Neural cell (in vitro differentiated cells): ENCODE data around the gene ANKEF1. TPM values are rescaled to one million over a fixed set of nuclear protein-coding genes. Genes with fewer than 3 reads are reported as not detected.

Source experiments
- H2AFZ ChIP-seq: fragments of 200-600, 300-800 bp; sonication (generic), shearing (Covaris generic); 2 replicates; pipeline ENCODE4 v1.6.0; 2014; ENCODE audit warnings: low read depth, mild to moderate bottlenecking, antibody characterized with exemption, low read length, moderate library complexity
- H3F3A ChIP-seq: fragments of 200-600 bp; shearing (Covaris generic); 2 replicates; pipeline ENCODE4 v1.6.1; 2016; ENCODE audit warnings: mild to moderate bottlenecking, moderate library complexity, mixed read lengths, antibody characterized with exemption, low read length; ENCODE audit not compliant: insufficient read depth, poor library complexity, severe bottlenecking
- H3K27ac ChIP-seq: fragments of 200-600, 300-800 bp; sonication (generic), shearing (Covaris generic); 2 replicates; pipeline ENCODE4 v1.5.1; 2014; ENCODE audit warnings: mild to moderate bottlenecking, low read length, moderate library complexity
- H3K27me3 ChIP-seq: fragments of 300-800, 200-600 bp; sonication (generic), shearing (Covaris generic); 2 replicates; pipeline ENCODE4 v1.6.0; 2014; ENCODE audit warnings: mild to moderate bottlenecking, low read depth, low read length, moderate library complexity; ENCODE audit not compliant: insufficient read depth
- H3K36me3 ChIP-seq: fragments of 300-800, 200-600 bp; sonication (generic), shearing (Covaris generic); 2 replicates; pipeline ENCODE4 v1.5.1; 2014; ENCODE audit warnings: mild to moderate bottlenecking, antibody characterized with exemption, low read length, moderate library complexity; ENCODE audit not compliant: insufficient read depth
- H3K4me2 ChIP-seq: fragments of 300-800, 200-600 bp; sonication (generic), shearing (Covaris generic); 2 replicates; pipeline ENCODE4 v1.6.0; 2014; ENCODE audit warnings: mild to moderate bottlenecking, low read length
- H3K4me3 ChIP-seq: fragments of 300-800, 200-600 bp; sonication (generic), shearing (Covaris generic); 2 replicates; pipeline ENCODE4 v1.5.1; 2014; ENCODE audit warnings: mild to moderate bottlenecking, low read length, moderate library complexity
- H3K79me2 ChIP-seq: fragments of 200-600 bp; shearing (Covaris generic); replicated peaks from 2 replicates; pipeline ENCODE4 v1.6.0; 2014; ENCODE audit warnings: mild to moderate bottlenecking, low read length, moderate library complexity; ENCODE audit not compliant: insufficient read depth
- H3K9ac ChIP-seq: fragments of 300-800, 200-600 bp; sonication (generic), shearing (Covaris generic); 2 replicates; pipeline ENCODE4 v1.6.1; 2016; ENCODE audit warnings: mild to moderate bottlenecking, low read length, mixed read lengths
- H3K9me2 ChIP-seq: fragments of 200-600 bp; shearing (Covaris generic); 2 replicates; pipeline ENCODE4 v1.6.1; 2016; ENCODE audit warnings: mild to moderate bottlenecking, low read length, mixed read lengths; ENCODE audit not compliant: insufficient read depth
- H3K9me3 ChIP-seq: fragments of 200-600, 300-800 bp; sonication (generic), shearing (Covaris generic); 2 replicates; pipeline ENCODE4 v1.6.1; 2016; ENCODE audit warnings: mild to moderate bottlenecking, mixed run types, low read length, moderate library complexity, mixed read lengths
- H4K20me1 ChIP-seq: fragments of 200-600 bp; shearing (Covaris generic); 2 replicates; pipeline ENCODE4 v1.6.1; 2016; ENCODE audit warnings: mild to moderate bottlenecking, mixed run types; ENCODE audit not compliant: insufficient read depth
- EP300 ChIP-seq: fragments of 450-650 bp; conservative IDR thresholded peaks from 2 replicates; pipeline ENCODE4 v1.6.1; 2014; ENCODE audit warnings: antibody characterized with exemption, mild to moderate bottlenecking, moderate library complexity; ENCODE audit not compliant: poor library complexity, severe bottlenecking
- EZH2 ChIP-seq: fragments of 200-600, 300-800 bp; shearing (Covaris generic), sonication (generic); IDR thresholded peaks from 2 replicates; pipeline ENCODE4 v1.6.1; 2014; ENCODE audit warnings: antibody characterized with exemption, low read length, borderline replicate concordance, mild to moderate bottlenecking; ENCODE audit not compliant: insufficient read depth, poor library complexity, severe bottlenecking
- MXI1 ChIP-seq: fragments of 450-650 bp; conservative IDR thresholded peaks from 2 replicates; pipeline ENCODE4 v1.6.1; 2014; ENCODE audit warnings: antibody characterized with exemption, mild to moderate bottlenecking; ENCODE audit not compliant: poor library complexity, severe bottlenecking
- POLR2AphosphoS5 ChIP-seq: IDR thresholded peaks from 2 replicates; pipeline ENCODE4 v1.6.1; 2012
- RAD21 ChIP-seq: fragments of 450-650 bp; conservative IDR thresholded peaks from 2 replicates; pipeline ENCODE4 v1.6.1; 2014; ENCODE audit warnings: antibody characterized with exemption, mild to moderate bottlenecking, moderate library complexity
- SMC3 ChIP-seq: fragments of 450-650 bp; conservative IDR thresholded peaks from 2 replicates; pipeline ENCODE4 v1.6.1; 2014; ENCODE audit warnings: antibody characterized with exemption, mild to moderate bottlenecking, moderate library complexity; ENCODE audit not compliant: poor library complexity
- TAF1 ChIP-seq: IDR thresholded peaks from 2 replicates; pipeline ENCODE4 v1.6.1; 2012; ENCODE audit warnings: low read depth
- polyA plus RNA-seq: library from polyadenylated mRNA; depleted of rRNA; stranded (reverse); fragments of >200 nt; gene quantifications from 2 replicates; pipeline ENCODE4 v1.2.3, GENCODE V29; 2014
- TF ChIP-seq, protein P1 (sequence below): fragments of 450-650 bp; IDR thresholded peaks from 2 replicates; pipeline ENCODE4 v1.5.1; 2014; ENCODE audit warnings: antibody characterized with exemption, mild to moderate bottlenecking, moderate library complexity; ENCODE audit not compliant: poor library complexity, severe bottlenecking

The ANKEF1 gene
- polyA plus RNA-seq, 1 donor from 2014 or later = 3.5 TPM

DNA sequence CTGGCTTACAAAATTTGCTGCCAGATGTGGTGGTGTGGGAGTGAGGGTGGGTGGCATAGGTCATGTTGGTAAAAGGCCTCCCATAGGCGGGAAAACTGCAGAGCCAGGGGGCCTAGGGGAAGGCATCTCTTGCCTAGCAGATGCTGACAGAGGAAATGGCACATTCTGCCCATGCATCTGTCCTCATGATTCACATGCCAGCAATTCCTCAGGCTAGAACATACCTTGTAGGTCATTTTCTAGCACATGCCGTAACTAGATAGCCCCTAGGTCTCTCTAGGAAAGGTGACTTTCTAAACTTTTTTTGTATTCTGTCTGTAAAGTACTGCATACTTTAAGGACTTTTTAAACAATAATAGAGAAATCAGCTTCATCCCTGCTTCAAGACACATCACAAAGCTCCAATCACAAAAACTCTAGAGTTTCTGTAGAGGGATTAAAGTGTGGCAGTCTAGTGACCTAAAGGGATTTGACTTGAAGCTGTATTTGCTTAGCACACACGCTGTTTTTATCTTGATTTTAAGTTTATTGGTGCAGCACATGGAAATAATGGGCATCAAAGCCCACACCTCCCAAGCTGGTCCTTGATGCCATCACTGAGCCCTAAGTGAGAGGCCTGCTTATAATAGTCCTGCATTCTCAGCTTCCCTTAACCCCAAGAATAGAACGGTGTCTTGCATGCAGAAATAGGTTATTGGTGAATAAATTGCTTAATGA, 55.2 kb downstream of the ANKEF1 start:
- Histone ChIP-seq H3K36me3 (no peaks in the 10 kb centered on the region), H3K27me3 (no peaks in the 10 kb centered on the region), H3K4me3 (no peak overlapping the region), H2AFZ (no peak overlapping the region), H3K9me2 (no peaks in the 10 kb centered on the region), H3K4me2 (no peak overlapping the region), H3K79me2 (no peaks in the 10 kb centered on the region), H4K20me1 (no peaks in the 10 kb centered on the region), H3K27ac (no peak overlapping the region), H3K9ac (no peak overlapping the region), H3F3A (no peaks in the 10 kb centered on the region), H3K9me3 (no peaks in the 10 kb centered on the region)
- no peak for TF ChIP-seq SMC3
- no peak for TF ChIP-seq EZH2
- TF ChIP-seq POLR2AphosphoS5 = no peak
- no peak for TF ChIP-seq RAD21
- no peak for TF ChIP-seq TAF1
- TF ChIP-seq EP300 = no peak
- no peak for TF ChIP-seq MXI1

DNA sequence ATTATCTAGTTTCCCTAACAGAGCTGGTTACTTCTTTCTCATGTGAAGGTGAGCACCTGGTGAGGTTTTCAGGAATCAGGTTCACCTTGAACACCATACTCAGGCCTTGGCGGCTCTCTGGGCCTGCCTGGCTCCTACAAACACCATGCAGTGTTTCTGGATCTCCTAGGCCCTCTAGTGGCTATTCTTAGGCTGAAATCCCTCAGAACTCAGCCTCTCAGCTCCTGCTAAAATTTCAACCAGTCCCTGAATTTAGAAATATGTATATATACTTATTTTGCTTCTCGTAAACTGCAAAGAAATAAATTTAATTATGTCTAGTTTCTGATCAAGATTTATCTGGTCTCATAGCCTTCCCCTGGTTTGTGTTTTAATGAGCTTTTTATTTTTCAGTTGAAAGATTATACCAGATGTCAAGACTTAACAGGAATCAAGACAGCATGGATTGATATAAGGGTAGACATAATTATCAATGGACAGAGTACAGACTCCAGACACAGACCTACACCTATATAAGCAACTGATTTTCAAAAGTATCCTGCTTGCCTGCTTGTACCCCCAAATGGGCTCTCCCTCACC, 55.9 kb downstream of the ANKEF1 start:
- no peaks in the 10 kb centered on the region for H3K9me3 ChIP-seq
- H3K4me2 ChIP-seq = no peak overlapping the region
- no peak overlapping the region for H3K9ac ChIP-seq
- H3K9me2 ChIP-seq = no peaks in the 10 kb centered on the region
- H4K20me1 ChIP-seq = no peaks in the 10 kb centered on the region
- no peak overlapping the region for H3K27ac ChIP-seq
- no peaks in the 10 kb centered on the region for H3K79me2 ChIP-seq
- H2AFZ ChIP-seq = no peak overlapping the region
- no peak overlapping the region for H3K4me3 ChIP-seq
- no peaks in the 10 kb centered on the region for H3K36me3 ChIP-seq
- H3K27me3 ChIP-seq = no peaks in the 10 kb centered on the region
- no peaks in the 10 kb centered on the region for H3F3A ChIP-seq
- TF ChIP-seq SMC3 = peak; percentile 76
- TF ChIP-seq MXI1 = no peak
- TF ChIP-seq RAD21 = peak; percentile 74
- TF ChIP-seq, protein P1, sequence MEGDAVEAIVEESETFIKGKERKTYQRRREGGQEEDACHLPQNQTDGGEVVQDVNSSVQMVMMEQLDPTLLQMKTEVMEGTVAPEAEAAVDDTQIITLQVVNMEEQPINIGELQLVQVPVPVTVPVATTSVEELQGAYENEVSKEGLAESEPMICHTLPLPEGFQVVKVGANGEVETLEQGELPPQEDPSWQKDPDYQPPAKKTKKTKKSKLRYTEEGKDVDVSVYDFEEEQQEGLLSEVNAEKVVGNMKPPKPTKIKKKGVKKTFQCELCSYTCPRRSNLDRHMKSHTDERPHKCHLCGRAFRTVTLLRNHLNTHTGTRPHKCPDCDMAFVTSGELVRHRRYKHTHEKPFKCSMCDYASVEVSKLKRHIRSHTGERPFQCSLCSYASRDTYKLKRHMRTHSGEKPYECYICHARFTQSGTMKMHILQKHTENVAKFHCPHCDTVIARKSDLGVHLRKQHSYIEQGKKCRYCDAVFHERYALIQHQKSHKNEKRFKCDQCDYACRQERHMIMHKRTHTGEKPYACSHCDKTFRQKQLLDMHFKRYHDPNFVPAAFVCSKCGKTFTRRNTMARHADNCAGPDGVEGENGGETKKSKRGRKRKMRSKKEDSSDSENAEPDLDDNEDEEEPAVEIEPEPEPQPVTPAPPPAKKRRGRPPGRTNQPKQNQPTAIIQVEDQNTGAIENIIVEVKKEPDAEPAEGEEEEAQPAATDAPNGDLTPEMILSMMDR = peak; percentile 73

DNA sequence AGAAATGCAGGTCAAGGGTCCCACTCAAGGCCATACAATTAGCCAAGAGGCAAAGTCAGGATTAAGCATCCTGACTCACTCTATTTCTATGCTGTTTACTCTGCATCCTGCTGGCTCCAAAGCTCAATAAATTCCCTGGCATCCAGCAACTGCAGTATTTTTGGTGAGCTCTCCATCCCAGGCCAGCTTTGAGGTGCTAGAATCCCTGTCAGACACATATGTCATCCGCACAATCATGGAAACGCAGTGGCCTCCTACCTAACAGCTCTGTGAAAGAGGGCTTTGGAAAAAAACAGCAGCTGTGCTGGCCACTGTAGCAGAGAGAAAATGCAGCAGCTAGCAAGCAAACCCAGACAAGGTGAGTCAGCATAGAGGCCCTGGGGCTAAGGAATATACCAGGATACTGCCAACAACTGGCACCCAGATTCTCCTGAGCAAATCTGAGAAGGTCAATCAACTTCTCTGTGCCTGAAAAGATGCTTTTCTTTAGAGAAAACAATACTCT, 58.4 kb downstream of the ANKEF1 start:
- Histone ChIP-seq H3K36me3 (no peaks in the 10 kb centered on the region), H3F3A (no peaks in the 10 kb centered on the region), H3K79me2 (no peaks in the 10 kb centered on the region), H3K9me3 (no peaks in the 10 kb centered on the region), H3K4me3 (no peak overlapping the region), H2AFZ (no peak overlapping the region), H3K27ac (no peak overlapping the region), H3K4me2 (no peak overlapping the region), H3K27me3 (no peaks in the 10 kb centered on the region), H3K9ac (no peak overlapping the region), H4K20me1 (no peaks in the 10 kb centered on the region), H3K9me2 (no peaks in the 10 kb centered on the region)
- no peak for TF ChIP-seq SMC3
- TF ChIP-seq, protein P1 = no peak
- TF ChIP-seq RAD21 = no peak
- TF ChIP-seq EP300 = no peak
